Activated CD8-positive, alpha-beta memory T cell treated with anti-CD3 and anti-CD28 coated beads for 24 hours (primary cell): Measurements from ENCODE around the gene PPP3R1.

Experiments
- DNase-seq: peaks from one replicate; pipeline ENCODE4 v3.0.0-alpha.2; 2020

Gene PPP3R1

DNA sequence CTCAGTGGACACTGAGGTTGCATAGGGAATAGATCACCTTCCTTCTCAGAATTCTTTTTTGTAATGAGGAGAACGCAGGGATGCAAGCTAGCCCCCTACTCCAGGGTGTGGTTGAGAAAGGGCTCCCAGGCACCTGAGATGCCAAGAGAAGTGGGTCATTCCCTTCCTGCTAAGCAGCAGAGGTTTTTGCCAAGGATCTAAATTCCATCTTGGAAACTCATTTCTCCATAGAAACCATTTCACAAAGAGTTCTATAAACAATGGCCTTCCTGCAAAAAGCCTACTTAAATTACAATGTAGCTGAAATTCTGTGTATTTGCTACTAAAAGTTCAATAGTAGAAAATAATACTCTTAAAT is 3.7 kb upstream of the PPP3R1 start:
- no peak for DNase-seq

- DNase-seq: no peak
Observed at GRCh38 chr2:68253219-68254068, 1.1 kb upstream of the PPP3R1 start.

DNA sequence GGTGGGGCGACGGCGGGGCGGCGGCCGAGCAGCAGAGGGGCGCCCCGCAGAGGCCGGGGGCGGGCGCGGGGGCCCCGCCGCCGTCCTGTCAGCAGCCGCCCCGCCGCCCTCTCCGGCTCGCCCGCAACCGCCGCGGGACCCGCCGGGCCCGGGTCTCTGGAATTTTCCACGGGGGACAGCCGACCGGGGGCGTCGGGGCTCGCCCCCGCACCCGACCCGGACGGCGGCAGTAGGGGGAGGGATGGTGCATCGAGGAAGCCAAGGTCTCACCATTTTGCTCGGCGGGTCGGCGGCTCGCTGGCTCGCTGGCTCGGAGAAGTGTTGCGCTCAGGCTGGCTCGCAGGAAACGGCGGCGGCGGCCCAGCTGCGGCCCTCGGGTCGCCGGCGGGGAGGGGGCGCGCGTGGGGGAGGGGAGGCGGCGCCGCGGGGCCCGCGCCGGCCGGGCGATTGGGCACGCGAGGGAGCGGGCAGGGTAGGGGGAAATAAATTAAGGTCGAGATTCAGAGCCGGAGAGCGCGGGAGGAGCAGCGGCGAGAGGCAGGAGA is 405 bp downstream of the PPP3R1 start:
- peak; percentile 80 for DNase-seq

DNA sequence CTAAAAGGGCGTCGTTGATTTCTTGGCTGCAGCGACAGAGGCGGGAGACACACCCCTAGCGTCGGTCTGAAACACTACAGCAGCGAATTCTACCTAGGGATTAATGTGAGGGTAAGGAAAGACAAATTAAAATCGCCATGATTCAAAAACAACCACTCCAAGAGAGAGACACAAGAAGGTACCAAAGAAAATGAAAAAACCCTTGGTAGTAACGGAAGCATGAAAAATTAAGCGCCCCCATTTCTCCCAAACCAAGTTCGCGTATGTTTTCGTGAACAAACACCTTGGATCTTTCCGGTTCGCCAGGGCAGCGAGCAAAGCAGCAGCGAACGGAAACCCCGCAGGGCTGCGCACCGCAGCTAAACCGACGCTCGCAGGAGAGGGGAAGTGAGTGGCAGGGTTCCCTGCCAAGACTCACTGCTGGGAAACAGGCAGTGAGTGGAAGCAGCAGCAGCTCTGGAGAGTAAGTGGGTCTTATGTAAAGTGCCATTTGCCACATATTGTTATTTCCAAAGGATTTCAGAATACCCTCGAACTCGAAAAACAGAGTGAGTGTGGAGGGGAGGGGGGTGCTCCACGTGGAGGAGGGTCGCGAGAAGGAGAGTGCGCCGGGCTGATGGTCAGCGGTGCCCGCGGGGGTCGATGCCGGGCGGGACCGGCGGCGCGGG is 1.0 kb downstream of the PPP3R1 start:
- peak; percentile 80 for DNase-seq

DNA sequence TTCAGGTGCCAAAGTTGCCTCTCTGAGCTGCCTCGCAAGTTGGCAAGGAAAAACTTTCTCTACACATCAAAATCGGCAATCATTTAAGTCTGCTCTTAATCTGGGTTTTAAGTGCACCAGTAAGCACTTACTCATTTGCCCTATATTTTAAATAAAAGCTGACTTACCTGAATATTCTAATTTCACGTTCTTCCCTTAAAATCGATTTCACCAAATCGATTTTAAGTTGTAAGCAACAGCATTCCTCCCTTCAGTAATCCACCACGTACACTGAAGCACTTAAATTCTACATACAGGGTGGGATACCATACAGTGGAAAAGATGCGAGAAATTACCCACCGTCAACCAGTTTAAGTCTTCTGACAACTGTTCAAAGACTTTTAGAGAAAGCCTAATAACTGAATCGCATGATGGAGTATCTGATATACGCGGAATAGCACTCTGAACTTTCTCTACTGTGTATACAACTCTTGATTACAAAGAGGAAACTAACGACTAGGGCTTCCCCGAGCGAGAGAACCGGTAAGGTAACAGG is 1.6 kb downstream of the PPP3R1 start:
- DNase-seq: no peak

- no peak for DNase-seq
Observed at GRCh38 chr2:68250196-68250595, 2.1 kb downstream of the PPP3R1 start.

DNA sequence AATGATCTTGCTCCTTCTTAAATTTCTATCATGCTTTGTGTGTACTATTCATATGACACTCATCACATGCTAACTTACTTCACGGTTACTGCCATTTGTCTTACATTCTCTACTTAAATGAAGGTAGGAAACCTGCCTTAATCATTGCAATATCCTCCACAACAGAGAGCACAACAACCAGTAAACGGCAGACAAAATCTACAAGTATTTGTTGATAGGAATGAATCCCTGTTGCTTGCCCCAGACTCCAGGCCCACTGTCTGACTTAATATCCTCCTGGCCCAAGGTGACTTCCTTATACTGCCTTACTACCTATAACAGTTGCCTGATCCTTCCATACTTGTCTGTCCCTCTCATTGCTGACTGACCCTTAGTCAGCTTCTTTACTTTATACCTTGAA is 3.5 kb downstream of the PPP3R1 start:
- DNase-seq: no peak

DNA sequence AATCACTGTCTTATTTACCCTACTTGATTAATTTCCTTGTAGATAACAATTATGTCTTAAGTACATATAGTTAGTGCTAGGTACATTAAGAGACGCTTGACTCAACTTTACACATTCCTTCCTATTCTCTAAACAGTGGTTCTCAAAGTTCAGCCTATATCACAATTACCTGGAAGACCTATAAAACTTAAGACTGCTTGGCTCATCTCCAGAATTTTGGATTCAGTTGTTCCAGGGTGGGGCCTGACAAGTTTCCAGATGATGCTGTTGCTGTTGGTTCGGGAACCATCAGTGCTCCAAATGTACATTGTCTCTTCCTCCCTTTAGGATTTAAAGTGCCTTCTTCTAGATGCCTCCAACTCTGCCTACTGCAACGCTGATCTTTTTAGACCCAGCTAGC is 4.0 kb downstream of the PPP3R1 start:
- no peak for DNase-seq

- DNase-seq: no peak
Observed at GRCh38 chr2:68246396-68246795, 5.9 kb downstream of the PPP3R1 start.

GRCh38 chr2:68245672-68246071 is 6.7 kb downstream of the PPP3R1 start:
- DNase-seq: no peak

DNA sequence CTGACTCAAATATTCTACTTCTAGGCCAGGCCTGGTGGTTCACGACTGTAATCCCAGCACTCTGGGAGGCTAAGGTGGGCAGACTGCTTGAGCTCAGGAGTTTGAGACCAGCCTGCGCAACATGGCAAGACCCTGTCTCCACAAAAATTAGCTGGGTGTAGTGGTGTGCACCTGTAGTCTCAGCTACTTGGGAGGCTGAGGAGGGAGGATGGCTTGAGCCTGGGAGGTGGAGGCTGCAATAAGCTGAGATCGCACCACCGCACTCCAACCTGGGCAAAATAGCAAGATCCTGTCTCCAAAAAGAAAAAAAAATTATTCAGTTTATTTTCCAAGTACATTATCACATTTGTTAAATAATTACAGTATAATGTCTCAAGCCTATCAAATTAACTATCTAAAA is 7.3 kb downstream of the PPP3R1 start:
- DNase-seq: no peak

DNA sequence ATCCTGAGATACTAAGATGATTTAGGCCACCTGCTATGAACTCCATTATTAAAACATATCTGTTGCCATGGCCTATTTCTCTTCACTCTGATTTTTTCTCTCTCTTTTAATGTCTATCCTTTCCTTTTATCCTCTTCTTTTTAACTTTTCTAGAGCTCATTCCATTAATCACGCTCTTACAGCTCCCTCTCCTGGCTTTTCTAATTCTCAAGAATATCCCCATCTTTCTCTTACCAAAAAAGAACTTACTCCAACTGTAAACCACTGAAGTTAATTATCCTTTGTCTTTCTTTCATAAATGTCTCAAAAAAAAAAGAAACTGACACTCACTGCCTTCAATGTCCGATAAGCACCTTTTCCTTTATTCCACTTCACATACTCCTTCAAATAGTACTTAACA is 7.9 kb downstream of the PPP3R1 start:
- no peak for DNase-seq

- no peak for DNase-seq
Observed at GRCh38 chr2:68241732-68242131, 10.6 kb downstream of the PPP3R1 start.

- no peak for DNase-seq
Observed at GRCh38 chr2:68240446-68240845, 11.9 kb downstream of the PPP3R1 start.

GRCh38 chr2:68238955-68239822 is 13.1 kb downstream of the PPP3R1 start:
- no peak for DNase-seq

GRCh38 chr2:68237976-68238580 is 14.3 kb downstream of the PPP3R1 start:
- no peak for DNase-seq

DNA sequence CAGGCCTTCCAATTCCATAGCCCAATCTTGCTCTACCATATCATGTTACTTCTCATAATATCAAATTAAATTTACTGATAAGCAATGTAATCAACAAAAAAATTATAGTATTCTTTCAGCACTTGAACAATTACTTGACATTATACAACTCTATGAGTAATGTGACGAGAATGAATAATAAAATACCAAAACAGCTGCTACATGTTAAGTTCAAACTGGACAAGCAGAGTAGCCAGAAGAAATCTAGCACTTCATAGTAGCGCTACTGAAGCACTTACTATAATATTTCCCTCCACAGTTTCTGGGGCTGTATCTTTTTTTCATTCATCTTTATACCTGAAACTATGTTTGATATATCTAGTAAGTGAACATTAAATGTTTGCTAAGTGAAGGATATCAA is 14.9 kb downstream of the PPP3R1 start:
- no peak for DNase-seq

DNA sequence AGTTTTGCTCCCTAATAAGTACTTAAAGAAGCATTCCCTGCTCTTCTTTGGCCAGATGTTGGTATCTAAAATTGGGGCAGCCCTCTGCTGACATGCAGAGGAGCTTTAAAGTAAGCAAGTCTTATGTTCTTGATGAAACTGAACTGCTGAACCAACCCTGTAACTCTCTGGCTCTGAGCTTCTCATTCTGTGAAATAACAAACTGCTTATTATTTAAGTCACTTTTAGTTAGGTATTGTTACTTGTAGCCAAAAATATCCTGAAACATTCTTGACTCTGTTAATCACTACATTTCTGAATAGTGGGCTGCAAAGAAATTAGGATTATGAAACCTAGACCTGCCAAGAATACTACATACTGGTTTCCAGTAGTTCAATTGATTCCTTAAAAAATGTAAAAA is 15.5 kb downstream of the PPP3R1 start:
- no peak for DNase-seq

DNA sequence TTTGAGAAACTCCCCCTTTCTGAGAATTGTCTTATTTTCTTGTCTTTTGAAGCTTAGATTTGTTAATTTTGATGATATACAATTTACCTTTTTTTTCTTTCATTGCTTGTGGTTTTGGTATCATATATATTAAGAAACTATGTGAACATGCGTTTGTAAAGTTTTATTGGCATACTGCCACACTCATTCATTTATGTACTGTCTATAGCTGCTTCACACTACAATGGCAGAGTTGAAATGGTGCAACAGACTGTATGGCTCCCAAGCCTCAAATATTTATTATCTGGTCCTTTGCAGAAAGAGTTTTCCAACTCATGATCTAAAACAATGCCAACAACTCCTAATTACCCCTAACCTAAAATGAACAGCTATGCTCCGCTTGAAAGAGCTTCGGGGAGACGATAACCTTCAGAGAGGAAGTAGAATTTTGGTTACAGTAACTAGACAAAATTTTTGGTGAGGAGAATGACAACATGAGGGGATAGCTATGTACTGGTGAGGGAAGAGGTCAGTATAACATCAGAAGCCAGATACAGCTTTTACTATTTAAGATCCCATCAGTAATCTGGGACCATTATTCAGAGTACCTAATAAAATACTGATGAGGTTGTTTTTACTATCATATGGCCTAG is 16.1 kb downstream of the PPP3R1 start:
- DNase-seq: no peak

DNA sequence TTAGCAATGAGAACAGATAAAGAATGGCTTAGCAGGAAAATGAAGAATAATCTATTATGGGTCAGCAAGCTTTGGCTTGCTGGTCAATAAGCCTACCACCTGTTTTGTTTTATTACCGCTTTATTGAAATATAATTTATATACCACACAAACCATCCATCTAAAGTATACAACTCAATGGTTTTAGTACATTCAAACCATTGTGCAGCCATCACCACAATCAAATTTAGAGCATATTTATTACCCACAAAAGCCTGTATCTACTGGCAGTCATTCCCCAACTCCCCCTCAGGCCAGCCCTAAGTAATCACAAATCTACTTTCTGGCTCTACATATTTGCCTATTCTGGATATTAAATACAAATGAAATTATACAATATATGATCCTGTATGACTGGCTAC is 17.2 kb downstream of the PPP3R1 start:
- no peak for DNase-seq

DNA sequence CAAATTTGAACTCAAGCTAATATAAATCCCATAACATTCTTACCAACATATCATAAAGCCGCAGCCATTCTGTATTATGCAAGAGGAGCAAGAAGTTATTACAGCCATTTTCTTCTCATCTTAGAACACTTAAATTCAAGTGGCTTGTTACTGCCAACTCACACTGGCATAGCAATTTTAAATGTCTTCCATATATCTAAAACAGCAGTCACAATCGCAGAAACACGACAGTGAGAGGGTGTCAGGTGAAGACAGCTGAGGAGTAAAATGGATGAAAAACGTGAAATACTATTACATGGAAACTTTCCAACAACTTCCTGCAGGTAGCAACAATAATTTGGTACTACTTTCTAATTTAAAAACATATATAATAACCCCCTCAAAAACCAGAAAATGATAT is 17.9 kb downstream of the PPP3R1 start:
- no peak for DNase-seq

GRCh38 chr2:68231061-68231372 is 21.3 kb downstream of the PPP3R1 start:
- DNase-seq: no peak
